SU-DHL-6 (cell line): ENCODE data around the gene PRRG2.

Experiments
- H2AFZ ChIP-seq: fragments of 200-600 bp; sonication (generic); 2 replicates; pipeline ENCODE4 v1.6.1; 2014; ENCODE audit warnings: low read depth, mild to moderate bottlenecking, moderate library complexity, mixed read lengths, antibody characterized with exemption, low read length; ENCODE audit not compliant: severe bottlenecking
- H3F3A ChIP-seq: fragments of 200-600 bp; shearing (Covaris generic); 2 replicates; pipeline ENCODE4 v1.6.0; 2016; ENCODE audit warnings: antibody characterized with exemption, mild to moderate bottlenecking; ENCODE audit not compliant: insufficient read depth
- H3K27ac ChIP-seq: fragments of 200-600 bp; sonication (generic); 2 replicates; pipeline ENCODE4 v1.5.1; 2016; ENCODE audit warnings: low read depth, mild to moderate bottlenecking, low read length, moderate library complexity, mixed read lengths
- H3K27me3 ChIP-seq: fragments of 200-600 bp; sonication (generic), shearing (Covaris generic); 2 replicates; pipeline ENCODE4 v1.6.0; 2014; ENCODE audit warnings: mild to moderate bottlenecking, low read length
- H3K36me3 ChIP-seq: fragments of 200-600 bp; sonication (generic); 2 replicates; pipeline ENCODE4 v1.6.1; 2014; ENCODE audit warnings: mild to moderate bottlenecking, low read length, mixed read lengths
- H3K4me2 ChIP-seq: fragments of 300-600, 200-600 bp; shearing (Covaris generic), sonication (generic); 2 replicates; pipeline ENCODE4 v1.6.0; 2014; ENCODE audit warnings: low read length, low read depth, mild to moderate bottlenecking; ENCODE audit not compliant: poor library complexity, severe bottlenecking
- H3K4me3 ChIP-seq: fragments of 200-600 bp; sonication (generic); 2 replicates; pipeline ENCODE4 v1.5.1; 2014; ENCODE audit warnings: antibody characterized with exemption, low read length, mild to moderate bottlenecking, mixed read lengths; ENCODE audit not compliant: insufficient read depth, poor library complexity, severe bottlenecking
- H3K79me2 ChIP-seq: fragments of 200-600 bp; sonication (generic); 2 replicates; pipeline ENCODE4 v1.6.1; 2014; ENCODE audit warnings: mild to moderate bottlenecking, low read length, moderate library complexity; ENCODE audit not compliant: insufficient read depth
- H3K9ac ChIP-seq: fragments of 200-600 bp; sonication (generic); 2 replicates; pipeline ENCODE4 v1.7.0; 2014; ENCODE audit warnings: mild to moderate bottlenecking, low read length
- H3K9me2 ChIP-seq: fragments of 200-600 bp; sonication (generic); replicated peaks from 2 replicates; pipeline ENCODE4 v1.6.1; 2014; ENCODE audit warnings: low read length; ENCODE audit not compliant: insufficient read depth
- H3K9me3 ChIP-seq: fragments of 200-600 bp; sonication (generic); 2 replicates; pipeline ENCODE4 v1.6.1; 2014; ENCODE audit warnings: low read length, mixed read lengths; ENCODE audit not compliant: insufficient read depth
- H4K20me1 ChIP-seq: fragments of 200-600 bp; sonication (generic); 2 replicates; pipeline ENCODE4 v1.6.1; 2014; ENCODE audit warnings: low read depth, mild to moderate bottlenecking, antibody characterized with exemption, low read length, moderate library complexity, mixed read lengths
- EZH2phosphoT487 ChIP-seq: fragments of 200-600 bp; sonication (generic), shearing (Covaris generic); conservative IDR thresholded peaks from 2 replicates; pipeline ENCODE4 v1.6.1; 2018; ENCODE audit warnings: mild to moderate bottlenecking, antibody characterized with exemption, low read length, moderate library complexity, mixed read lengths
- TF ChIP-seq, protein P1 (sequence below): fragments of 200-600 bp; sonication (generic); IDR thresholded peaks from one replicate; pipeline ENCODE4 v1.5.1; 2017; ENCODE audit warnings: antibody characterized with exemption, mild to moderate bottlenecking, low read length, moderate library complexity; ENCODE audit not compliant: insufficient read depth, poor library complexity, severe bottlenecking

Gene PRRG2

DNA sequence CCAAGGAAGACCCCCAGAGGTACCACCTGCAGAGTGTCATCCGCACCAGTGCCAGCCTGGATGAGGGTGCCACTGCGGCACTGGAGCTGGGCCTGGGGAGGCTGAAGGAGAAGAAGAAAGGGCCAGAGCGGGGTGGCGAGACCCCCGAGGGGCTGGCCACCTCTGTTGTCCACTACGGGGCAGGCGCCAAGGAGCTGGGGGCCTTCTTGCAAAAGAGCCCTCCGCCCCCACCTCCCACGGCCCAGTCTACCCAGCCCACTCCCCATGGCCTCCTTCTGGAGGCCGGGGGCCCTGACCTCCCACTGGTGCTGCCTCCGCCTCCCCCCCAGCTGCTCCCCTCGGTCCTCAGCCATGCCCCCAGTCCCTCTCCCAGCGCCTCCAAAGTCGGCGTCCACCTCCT, 15.3 kb downstream of the PRRG2 start:
- peaks cover 19% of the 10 kb centered on the region for H3F3A ChIP-seq
- no peak overlapping the region for H2AFZ ChIP-seq
- H3K4me2 ChIP-seq = no peak overlapping the region
- H3K9me2 ChIP-seq = no peaks in the 10 kb centered on the region
- TF ChIP-seq, protein P1, sequence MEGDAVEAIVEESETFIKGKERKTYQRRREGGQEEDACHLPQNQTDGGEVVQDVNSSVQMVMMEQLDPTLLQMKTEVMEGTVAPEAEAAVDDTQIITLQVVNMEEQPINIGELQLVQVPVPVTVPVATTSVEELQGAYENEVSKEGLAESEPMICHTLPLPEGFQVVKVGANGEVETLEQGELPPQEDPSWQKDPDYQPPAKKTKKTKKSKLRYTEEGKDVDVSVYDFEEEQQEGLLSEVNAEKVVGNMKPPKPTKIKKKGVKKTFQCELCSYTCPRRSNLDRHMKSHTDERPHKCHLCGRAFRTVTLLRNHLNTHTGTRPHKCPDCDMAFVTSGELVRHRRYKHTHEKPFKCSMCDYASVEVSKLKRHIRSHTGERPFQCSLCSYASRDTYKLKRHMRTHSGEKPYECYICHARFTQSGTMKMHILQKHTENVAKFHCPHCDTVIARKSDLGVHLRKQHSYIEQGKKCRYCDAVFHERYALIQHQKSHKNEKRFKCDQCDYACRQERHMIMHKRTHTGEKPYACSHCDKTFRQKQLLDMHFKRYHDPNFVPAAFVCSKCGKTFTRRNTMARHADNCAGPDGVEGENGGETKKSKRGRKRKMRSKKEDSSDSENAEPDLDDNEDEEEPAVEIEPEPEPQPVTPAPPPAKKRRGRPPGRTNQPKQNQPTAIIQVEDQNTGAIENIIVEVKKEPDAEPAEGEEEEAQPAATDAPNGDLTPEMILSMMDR = no peak
- no peak for TF ChIP-seq EZH2phosphoT487
- peaks cover 38% of the 10 kb centered on the region for H3K79me2 ChIP-seq
- H3K27me3 ChIP-seq = no peaks in the 10 kb centered on the region
- H3K27ac ChIP-seq = no peak overlapping the region
- no peak overlapping the region for H3K4me3 ChIP-seq
- no peaks in the 10 kb centered on the region for H3K9me3 ChIP-seq
- peaks cover 2% of the 10 kb centered on the region; the same call in 1 of the 2 replicates for H3K36me3 ChIP-seq
- no peaks in the 10 kb centered on the region; the same call in 1 of the 2 replicates for H4K20me1 ChIP-seq
- H3K9ac ChIP-seq = no peak overlapping the region

DNA sequence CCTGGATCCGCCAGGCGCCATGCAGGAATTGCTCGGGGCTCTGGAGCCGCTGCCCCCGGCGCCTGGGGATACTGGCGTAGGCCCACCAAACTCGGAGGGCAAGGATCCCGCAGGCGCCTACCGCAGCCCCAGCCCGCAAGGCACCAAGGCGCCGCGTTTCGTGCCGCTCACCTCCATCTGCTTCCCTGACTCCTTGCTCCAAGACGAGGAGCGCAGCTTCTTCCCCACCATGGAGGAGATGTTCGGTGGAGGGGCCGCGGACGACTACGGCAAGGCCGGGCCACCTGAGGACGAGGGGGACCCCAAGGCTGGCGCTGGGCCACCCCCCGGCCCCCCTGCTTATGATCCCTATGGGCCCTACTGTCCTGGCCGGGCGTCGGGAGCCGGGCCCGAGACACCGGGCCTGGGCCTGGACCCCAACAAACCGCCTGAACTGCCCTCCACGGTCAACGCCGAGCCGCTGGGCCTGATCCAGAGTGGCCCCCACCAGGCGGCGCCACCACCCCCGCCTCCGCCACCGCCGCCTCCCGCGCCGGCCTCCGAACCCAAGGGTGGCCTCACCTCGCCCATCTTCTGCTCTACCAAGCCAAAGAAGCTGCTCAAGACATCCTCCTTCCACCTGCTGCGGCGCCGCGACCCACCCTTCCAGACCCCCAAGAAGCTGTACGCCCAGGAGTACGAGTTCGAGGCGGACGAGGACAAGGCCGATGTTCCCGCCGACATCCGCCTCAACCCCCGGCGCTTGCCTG, 16.0 kb downstream of the PRRG2 start:
- no peak overlapping the region for H3K4me3 ChIP-seq
- no peaks in the 10 kb centered on the region; the same call in 1 of the 2 replicates for H4K20me1 ChIP-seq
- no peaks in the 10 kb centered on the region for H3K9me2 ChIP-seq
- H3K27ac ChIP-seq = no peak overlapping the region
- H3K9me3 ChIP-seq = no peaks in the 10 kb centered on the region
- H3K4me2 ChIP-seq = no peak overlapping the region
- H3F3A ChIP-seq = peaks cover 14% of the 10 kb centered on the region
- no peaks in the 10 kb centered on the region for H3K27me3 ChIP-seq
- TF ChIP-seq, protein P1 = no peak
- no peak for TF ChIP-seq EZH2phosphoT487
- H2AFZ ChIP-seq = no peak overlapping the region
- peaks cover 36% of the 10 kb centered on the region for H3K79me2 ChIP-seq
- peaks cover 2% of the 10 kb centered on the region; the same call in 1 of the 2 replicates for H3K36me3 ChIP-seq
- no peak overlapping the region for H3K9ac ChIP-seq

DNA sequence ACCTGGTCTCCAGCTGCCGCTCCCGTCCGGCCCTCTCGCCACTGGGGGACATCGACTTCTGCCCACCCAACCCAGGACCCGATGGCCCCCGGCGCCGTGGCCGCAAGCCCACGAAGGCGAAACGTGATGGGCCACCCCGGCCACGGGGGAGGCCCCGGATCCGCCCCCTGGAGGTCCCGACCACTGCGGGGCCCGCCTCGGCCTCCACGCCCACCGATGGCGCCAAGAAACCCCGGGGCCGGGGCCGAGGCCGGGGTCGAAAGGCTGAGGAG, 16.5 kb downstream of the PRRG2 start:
- no peaks in the 10 kb centered on the region for H3K27me3 ChIP-seq
- no peak overlapping the region for H3K4me3 ChIP-seq
- H3K27ac ChIP-seq = no peak overlapping the region
- H2AFZ ChIP-seq = no peak overlapping the region
- H3K9ac ChIP-seq = no peak overlapping the region
- peaks cover 35% of the 10 kb centered on the region for H3K79me2 ChIP-seq
- H3K36me3 ChIP-seq = peaks cover 2% of the 10 kb centered on the region; the same call in 1 of the 2 replicates
- no peak overlapping the region for H3K4me2 ChIP-seq
- TF ChIP-seq, protein P1 = no peak
- no peak for TF ChIP-seq EZH2phosphoT487
- H4K20me1 ChIP-seq = no peaks in the 10 kb centered on the region; the same call in 1 of the 2 replicates
- no peaks in the 10 kb centered on the region for H3K9me3 ChIP-seq
- H3F3A ChIP-seq = peaks cover 9% of the 10 kb centered on the region
- no peaks in the 10 kb centered on the region for H3K9me2 ChIP-seq
